ENCODE measurements around the gene NKIRAS1.

DNA sequence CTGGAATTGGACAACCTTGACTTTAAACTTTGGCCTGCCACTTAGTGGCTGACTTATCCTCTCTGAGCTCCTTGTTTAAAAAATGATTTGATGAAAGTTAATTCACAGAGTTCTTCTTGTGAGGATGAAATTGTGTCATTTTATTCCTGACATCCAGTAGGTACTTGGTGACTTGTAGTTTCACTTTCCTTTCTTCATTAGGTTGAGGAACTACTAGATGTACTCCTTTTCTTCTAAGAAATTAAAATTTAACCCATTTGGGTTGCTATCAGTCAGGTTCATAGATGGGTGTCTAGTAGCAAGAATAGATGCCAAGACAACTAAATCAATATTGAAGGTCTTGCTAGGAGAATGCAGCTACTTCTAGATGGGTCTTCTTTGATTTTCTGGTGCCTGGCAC, 33.5 kb upstream of the NKIRAS1 start:
- TF ChIP-seq, protein P1, sequence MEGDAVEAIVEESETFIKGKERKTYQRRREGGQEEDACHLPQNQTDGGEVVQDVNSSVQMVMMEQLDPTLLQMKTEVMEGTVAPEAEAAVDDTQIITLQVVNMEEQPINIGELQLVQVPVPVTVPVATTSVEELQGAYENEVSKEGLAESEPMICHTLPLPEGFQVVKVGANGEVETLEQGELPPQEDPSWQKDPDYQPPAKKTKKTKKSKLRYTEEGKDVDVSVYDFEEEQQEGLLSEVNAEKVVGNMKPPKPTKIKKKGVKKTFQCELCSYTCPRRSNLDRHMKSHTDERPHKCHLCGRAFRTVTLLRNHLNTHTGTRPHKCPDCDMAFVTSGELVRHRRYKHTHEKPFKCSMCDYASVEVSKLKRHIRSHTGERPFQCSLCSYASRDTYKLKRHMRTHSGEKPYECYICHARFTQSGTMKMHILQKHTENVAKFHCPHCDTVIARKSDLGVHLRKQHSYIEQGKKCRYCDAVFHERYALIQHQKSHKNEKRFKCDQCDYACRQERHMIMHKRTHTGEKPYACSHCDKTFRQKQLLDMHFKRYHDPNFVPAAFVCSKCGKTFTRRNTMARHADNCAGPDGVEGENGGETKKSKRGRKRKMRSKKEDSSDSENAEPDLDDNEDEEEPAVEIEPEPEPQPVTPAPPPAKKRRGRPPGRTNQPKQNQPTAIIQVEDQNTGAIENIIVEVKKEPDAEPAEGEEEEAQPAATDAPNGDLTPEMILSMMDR (IDR thresholded peaks at IDR 0.05; ENCODE audit: insufficient read depth, low read length, poor library complexity, severe bottlenecking) = no peak
- TF ChIP-seq EZH2phosphoT487 (conservative IDR thresholded peaks at IDR 0.05; ENCODE audit: low read length) = no peak
